Measurements from ENCODE around the gene PHF21A. TPM values are rescaled to one million over a fixed set of nuclear protein-coding genes. Genes with fewer than 3 reads are reported as not detected.
"Not testable (repeated sequence)": the region's sequence is repeated elsewhere in the genome, so short reads cannot be mapped to it uniquely, and the experiment has no call there.

The PHF21A gene
- total RNA-seq, 8 experiments from 2014 or later: 10.5 to 40.2 (median 28.6) TPM

DNA sequence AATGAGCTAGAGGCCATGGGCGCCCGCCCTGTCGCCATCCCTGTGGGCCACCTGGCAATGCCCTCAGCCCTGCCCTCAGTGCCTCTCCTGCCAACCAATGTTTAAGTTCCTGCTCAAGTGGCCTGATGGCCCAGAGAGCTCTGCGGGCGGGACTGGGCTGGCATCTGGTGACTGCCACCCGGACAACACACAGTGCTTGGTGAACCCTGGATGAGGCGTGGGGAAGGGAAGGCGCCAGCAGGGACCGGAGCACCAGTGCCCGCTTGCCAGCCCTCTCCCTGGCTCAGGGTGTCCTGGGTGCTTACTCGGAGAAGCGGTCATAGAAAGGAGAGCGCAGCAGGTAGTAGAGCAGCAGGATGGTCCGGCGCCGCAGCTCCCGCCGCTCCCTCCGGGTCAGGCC is 207.7 kb downstream of the PHF21A start:
- peaks cover 5% of the 10 kb centered on the region in 2 donors for H3K4me1 ChIP-seq (replicated peaks in 1 of 2)
- 80 to 100% (median 100%) methylated on average over 1 to 11 of the region's 19 CpGs; no CpG with 5 or more reads in 5 of the 10 experiments for WGBS, 10 experiments
- in situ Hi-C loops (cut with MboI; ENCODE audit: low pct_unique_long_range_greater_than_20kb in 2 of 9, low sequenced_read_pairs in 9 of 9, unreplicated experiment in 9 of 9): no loop called here
- H3K4me3 ChIP-seq: no peak overlapping the region
- no peak overlapping the region for H3K27ac ChIP-seq
- no peak for ATAC-seq (replicated peaks in 6 of 8)

DNA sequence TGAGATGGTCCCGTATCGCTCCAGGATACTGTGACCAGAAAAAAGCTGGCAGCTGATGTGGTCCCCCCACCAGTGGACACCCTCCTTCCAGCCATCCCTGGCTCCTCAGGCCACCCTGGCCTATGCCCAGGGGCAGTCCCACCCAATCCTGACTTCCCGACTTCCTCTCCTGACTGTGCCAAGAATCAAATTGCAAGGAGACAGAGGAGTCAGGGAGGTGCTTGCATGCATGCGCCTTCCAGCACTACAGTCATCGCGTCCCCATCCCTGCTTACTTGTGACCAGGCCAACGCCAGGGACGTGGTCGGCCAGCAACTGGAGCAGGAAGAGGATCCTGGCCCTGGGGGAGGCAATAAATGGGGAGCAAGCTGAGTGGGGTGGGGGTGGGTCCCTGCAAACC is 210.6 kb downstream of the PHF21A start:
- no peaks in the 10 kb centered on the region for H3K4me1 ChIP-seq (replicated peaks in 1 of 2)
- no peak overlapping the region for H3K27ac ChIP-seq
- no peak overlapping the region for H3K4me3 ChIP-seq
- in situ Hi-C loops (cut with MboI; ENCODE audit: low pct_unique_long_range_greater_than_20kb in 2 of 9, low sequenced_read_pairs in 9 of 9, unreplicated experiment in 9 of 9): no loop called here
- peak in 3 of 8 experiments; percentile 29 to 69 (median 52) for ATAC-seq (replicated peaks in 6 of 8)
- WGBS, 10 experiments: 94 to 100% (median 100%) methylated on average over 1 to 3 of the region's 9 CpGs; no CpG with 5 or more reads in 7 of the 10 experiments

DNA sequence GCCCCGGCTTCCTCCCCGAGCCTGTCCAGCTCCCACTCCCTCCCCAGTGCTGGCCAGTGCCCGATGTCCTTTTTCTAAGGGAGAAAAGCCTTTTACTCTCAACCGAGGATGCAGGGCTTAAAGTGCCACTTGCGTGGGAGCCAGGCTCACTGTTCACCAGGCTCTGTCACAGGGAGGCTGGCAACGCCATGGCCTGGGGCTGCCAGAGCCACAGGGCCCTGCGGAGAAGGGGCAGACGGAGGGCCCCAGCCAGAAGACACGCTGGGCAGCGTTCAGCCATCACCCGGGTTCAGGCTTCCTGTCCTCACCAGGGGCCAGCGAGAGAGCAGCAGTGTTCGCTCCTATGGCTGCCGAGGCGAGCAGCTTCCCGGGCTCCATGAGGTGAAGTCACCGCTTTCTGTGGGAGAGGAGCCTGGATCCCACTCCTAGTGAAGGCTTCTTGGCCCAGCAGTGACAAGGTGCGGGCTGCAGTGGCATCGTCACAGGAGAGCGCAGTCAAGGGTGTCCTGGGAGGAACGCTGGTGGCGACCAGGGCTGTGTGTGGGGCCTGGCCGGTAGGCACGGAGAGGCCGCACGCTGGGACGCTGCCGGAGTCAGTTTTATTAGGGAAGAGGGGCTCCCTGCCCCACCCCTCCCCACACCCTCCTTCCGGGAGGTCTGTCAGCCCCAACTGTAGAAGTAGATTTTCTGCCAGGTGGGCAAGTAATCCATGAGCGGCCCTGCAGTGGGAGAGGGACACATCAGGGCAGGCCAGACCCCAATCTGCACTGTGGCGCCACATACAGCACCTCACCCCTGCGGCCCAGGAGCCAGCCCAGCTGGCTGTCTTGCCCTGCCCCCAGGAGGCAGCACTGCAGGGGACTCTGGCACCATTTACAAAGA is 211.4 kb downstream of the PHF21A start:
- H3K4me1 ChIP-seq (replicated peaks in 1 of 2): no peaks in the 10 kb centered on the region
- H3K4me3 ChIP-seq: no peak overlapping the region
- ATAC-seq (replicated peaks in 6 of 8): peak in 1 of 8 experiments; percentile 1
- 70 to 100% (median 78%) methylated on average over 1 to 10 of the region's 32 CpGs; no CpG with 5 or more reads in 5 of the 10 experiments for WGBS, 10 experiments
- no peak overlapping the region for H3K27ac ChIP-seq
- in situ Hi-C loops (cut with MboI; ENCODE audit: low pct_unique_long_range_greater_than_20kb in 2 of 9, low sequenced_read_pairs in 9 of 9, unreplicated experiment in 9 of 9): no loop called here

DNA sequence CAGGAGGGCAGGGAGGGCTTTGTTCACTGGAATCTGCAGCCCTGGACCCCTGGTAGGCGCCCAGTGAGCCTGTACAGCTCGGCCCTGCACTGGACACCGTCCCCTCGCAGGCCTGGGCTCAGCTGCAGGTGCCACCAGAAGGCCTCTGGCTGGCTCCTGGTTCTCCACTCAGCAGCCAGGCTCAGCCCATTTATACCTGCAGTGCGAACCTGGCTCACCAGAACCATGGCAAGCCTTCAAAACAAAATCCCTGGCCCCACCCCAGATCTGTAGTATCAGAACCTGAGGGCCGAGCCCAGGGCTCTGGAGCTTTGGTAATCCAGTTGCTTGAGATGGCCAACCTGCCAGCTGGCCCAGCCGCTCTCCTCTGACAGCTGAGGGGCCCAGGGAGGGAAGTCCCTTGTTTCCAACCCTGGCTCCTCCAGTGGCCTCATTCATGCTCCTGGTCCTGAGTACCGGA is 213.3 kb downstream of the PHF21A start:
- in situ Hi-C loops (cut with MboI; ENCODE audit: low pct_unique_long_range_greater_than_20kb in 2 of 9, low sequenced_read_pairs in 9 of 9, unreplicated experiment in 9 of 9): no loop called here
- H3K4me1 ChIP-seq (replicated peaks in 1 of 2): no peaks in the 10 kb centered on the region
- H3K4me3 ChIP-seq: no peak overlapping the region
- H3K27ac ChIP-seq: no peak overlapping the region
- ATAC-seq (replicated peaks in 6 of 8): peak in 2 of 8 experiments; percentile 15 to 28
- 60 to 90% methylated on average over 1 to 2 of the region's 8 CpGs; no CpG with 5 or more reads in 8 of the 10 experiments for WGBS, 10 experiments

DNA sequence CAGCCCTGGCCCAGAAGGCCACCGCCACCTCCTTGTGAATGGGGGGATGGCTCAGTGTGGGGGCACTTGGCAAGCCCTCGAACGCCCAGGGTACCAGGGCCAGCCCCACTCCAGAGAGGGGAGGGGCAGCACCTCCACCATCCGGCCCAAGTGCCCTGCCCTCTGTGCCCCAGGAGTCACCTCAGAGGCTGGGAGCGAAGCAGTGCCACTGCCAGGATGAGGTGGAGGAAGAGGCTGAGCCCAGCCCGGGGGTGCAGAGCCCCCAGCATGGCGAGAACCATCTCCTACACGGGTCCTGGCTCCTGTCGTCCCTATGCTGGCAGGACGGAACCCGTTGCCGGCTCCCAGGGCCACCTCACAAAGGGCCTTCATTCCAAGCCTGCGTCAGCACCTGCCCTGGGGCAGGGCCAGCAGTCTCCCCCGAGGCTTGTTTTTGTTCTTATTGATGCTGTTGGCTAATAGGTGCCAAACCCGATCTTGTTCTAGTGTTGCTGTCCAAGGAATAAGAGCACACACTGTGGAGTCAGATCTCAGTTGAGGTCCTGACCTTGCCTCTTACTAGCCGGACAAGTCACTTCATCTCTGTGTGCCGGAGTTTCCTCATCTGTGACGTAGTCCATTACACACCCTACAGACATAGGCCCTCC is 214.2 kb downstream of the PHF21A start, which contains the start of gene FREY1:
Gene FREY1 (minus strand): TSS at position 307 of the 647 bp plus-strand sequence. CDS start 26 bp downstream, at position 281.
- WGBS, 10 experiments: 70 to 100% (median 83%) methylated on average over 1 to 2 of the region's 18 CpGs; no CpG with 5 or more reads in 7 of the 10 experiments
- Histone ChIP-seq H3K4me1 (replicated peaks in 1 of 2) (no peaks in the 10 kb centered on the region), H3K27ac (no peak within 1 kb of the TSS)

DNA sequence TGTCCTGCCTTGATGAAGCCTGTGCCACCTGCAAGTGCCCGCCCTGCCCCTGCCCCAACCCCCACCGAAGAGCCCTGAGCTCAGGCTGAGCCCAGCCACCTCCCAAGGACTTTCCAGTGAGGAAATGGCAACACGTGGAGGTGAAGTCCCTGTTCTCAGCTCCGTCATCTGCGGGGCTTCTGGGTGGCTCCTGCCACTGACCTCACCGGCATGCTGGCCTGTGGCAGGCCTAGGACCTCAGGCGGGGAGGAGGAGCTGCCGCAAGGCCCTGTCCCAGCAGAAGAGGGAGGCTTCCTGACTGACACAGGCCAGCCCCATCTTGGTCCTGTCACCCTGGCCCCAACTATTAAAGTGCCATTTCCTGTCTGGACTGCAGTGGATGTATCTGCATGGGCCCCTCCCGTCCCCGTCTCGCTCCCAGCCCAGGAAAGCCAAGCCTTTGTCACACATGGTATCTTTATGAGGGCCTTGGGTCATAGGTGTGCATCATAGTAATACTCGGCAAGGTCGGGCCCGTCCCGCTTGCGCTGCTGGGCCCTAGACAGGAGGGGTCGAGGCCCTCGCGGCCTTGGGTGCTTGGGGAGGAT is 215.1 kb downstream of the PHF21A start:
- Histone ChIP-seq H3K27ac (no peak overlapping the region), H3K4me1 (replicated peaks in 1 of 2) (peaks cover 5 to 6% of the 10 kb centered on the region in 2 donors), H3K4me3 (no peak overlapping the region)
- WGBS, 10 experiments: 0 to 100% (median 87%) methylated on average over 1 to 11 of the region's 19 CpGs; no CpG with 5 or more reads in 5 of the 10 experiments
- ATAC-seq (replicated peaks in 6 of 8): peak in 3 of 8 experiments; percentile 12 to 29 (median 17)
- in situ Hi-C loops (cut with MboI; ENCODE audit: low pct_unique_long_range_greater_than_20kb in 2 of 9, low sequenced_read_pairs in 9 of 9, unreplicated experiment in 9 of 9): no loop called here

More for the DNA sequence above, 214.2 kb downstream of the PHF21A start, which contains the start of gene FREY1:
- peak in 3 of 8 experiments; percentile 3 to 9 (median 4) for ATAC-seq (replicated peaks in 6 of 8)
- in situ Hi-C loops (cut with MboI; ENCODE audit: low pct_unique_long_range_greater_than_20kb in 2 of 9, low sequenced_read_pairs in 9 of 9, unreplicated experiment in 9 of 9): no loop called here
- H3K4me3 ChIP-seq: no peak within 1 kb of the TSS

DNA sequence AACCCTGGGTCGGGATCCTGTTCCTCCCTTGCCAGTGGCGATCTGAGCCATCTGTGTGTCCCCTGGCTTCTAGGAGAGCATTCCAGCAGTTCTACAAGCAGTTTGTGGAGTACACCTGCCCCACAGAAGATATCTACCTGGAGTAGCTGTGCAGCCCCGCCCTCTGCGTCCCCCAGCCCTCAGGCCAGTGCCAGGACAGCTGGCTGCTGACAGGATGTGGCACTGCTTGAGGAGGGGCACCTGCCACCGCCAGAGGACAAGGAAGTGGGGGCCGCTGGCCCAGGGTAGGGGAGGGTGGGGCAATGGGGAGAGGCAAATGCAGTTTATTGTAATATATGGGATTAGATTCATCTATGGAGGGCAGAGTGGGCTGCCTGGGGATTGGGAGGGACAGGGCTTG is 215.7 kb downstream of the PHF21A start:
- WGBS, 10 experiments: 100% methylated on average over 1 of the region's 6 CpGs; no CpG with 5 or more reads in 8 of the 10 experiments
- peak in 1 of 8 experiments; percentile 8 for ATAC-seq (replicated peaks in 6 of 8)
- peaks cover 7 to 10% of the 10 kb centered on the region in 2 donors for H3K4me1 ChIP-seq (replicated peaks in 1 of 2)
- H3K27ac ChIP-seq; in situ Hi-C loops (cut with MboI; ENCODE audit: low pct_unique_long_range_greater_than_20kb in 2 of 9, low sequenced_read_pairs in 9 of 9, unreplicated experiment in 9 of 9); H3K4me3 ChIP-seq: not testable (repeated sequence)

DNA sequence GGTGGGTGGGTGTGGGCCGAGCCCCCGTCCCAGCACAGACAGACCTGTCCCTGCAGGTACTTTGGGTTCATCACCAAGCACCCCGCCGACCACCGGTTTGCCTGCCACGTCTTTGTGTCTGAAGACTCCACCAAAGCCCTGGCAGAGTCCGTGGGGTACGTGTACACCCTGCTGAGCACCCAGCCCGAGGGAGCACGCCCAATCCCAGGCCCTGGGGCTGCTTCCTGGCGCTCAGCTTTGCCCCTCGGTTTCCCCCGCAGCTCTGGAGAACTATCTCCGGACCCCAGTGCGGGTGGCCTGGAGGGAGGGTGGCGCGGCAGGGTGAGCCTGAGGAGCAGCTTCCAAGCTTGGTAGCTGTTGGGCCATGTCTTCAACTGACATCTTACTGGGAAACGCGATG is 216.2 kb downstream of the PHF21A start:
- ATAC-seq (replicated peaks in 6 of 8): no peak
- 58 to 90% (median 80%) methylated on average over 1 to 4 of the region's 19 CpGs; no CpG with 5 or more reads in 7 of the 10 experiments for WGBS, 10 experiments
- Histone ChIP-seq H3K4me1 (replicated peaks in 1 of 2) (peaks cover 7 to 10% of the 10 kb centered on the region in 2 donors), H3K4me3 (no peak overlapping the region), H3K27ac (no peak overlapping the region)
- in situ Hi-C loops (cut with MboI; ENCODE audit: low pct_unique_long_range_greater_than_20kb in 2 of 9, low sequenced_read_pairs in 9 of 9, unreplicated experiment in 9 of 9): no loop called here

DNA sequence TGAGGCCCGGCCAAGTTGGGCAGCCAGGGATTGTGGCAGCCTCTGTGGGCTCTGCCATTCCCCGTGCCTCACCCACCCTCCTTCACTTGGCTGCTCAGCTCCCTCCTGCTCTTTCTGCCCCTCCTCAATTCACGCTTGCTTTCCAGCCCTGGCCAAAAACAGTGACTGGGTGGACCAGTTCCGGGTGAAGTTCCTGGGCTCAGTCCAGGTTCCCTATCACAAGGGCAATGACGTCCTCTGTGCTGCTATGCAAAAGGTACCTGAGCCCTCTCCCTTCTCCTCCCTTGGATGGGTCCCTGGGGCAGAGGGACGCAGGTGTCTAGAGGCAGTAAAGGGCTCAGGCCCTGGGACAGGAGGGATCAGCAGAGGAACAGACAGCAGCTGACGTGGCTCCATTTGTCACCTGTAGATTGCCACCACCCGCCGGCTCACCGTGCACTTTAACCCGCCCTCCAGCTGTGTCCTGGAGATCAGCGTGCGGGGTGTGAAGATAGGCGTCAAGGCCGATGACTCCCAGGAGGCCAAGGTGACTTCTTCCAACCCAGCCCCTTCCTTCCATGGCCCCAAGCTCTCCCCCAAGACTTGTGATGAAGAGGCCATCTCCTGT is 216.8 kb downstream of the PHF21A start:
- in situ Hi-C loops (cut with MboI; ENCODE audit: low pct_unique_long_range_greater_than_20kb in 2 of 9, low sequenced_read_pairs in 9 of 9, unreplicated experiment in 9 of 9): no loop called here
- WGBS, 10 experiments: 33 to 93% (median 83%) methylated on average over 1 to 6 of the region's 15 CpGs; no CpG with 5 or more reads in 3 of the 10 experiments
- Histone ChIP-seq H3K4me1 (replicated peaks in 1 of 2) (peaks cover 7 to 10% of the 10 kb centered on the region in 2 donors), H3K4me3 (no peak overlapping the region), H3K27ac (no peak overlapping the region)
- no peak for ATAC-seq (replicated peaks in 6 of 8)

DNA sequence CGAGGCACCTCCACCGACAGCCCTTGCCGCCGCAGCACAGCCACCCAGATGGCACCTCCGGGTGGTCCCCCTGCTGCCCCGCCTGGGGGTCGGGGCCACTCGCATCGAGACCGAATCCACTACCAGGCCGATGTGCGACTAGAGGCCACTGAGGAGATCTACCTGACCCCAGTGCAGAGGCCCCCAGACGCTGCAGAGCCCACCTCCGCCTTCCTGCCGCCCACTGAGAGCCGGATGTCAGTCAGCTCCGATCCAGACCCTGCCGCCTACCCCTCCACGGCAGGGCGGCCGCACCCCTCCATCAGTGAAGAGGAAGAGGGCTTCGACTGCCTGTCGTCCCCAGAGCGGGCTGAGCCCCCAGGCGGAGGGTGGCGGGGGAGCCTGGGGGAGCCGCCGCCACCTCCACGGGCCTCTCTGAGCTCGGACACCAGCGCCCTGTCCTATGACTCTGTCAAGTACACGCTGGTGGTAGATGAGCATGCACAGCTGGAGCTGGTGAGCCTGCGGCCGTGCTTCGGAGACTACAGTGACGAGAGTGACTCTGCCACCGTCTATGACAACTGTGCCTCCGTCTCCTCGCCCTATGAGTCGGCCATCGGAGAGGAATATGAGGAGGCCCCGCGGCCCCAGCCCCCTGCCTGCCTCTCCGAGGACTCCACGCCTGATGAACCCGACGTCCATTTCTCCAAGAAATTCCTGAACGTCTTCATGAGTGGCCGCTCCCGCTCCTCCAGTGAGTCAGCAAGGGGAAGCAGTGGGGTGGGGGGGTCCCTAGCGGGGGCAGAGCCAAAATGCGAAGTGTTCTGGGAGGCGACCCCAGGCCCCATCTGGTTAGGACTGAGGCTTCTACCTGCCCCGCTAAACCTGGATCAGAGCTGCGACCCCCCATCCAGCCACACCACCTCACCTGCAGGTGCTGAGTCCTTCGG is 218.5 kb downstream of the PHF21A start:
- ATAC-seq (replicated peaks in 6 of 8): no peak
- Histone ChIP-seq H3K27ac (no peak overlapping the region), H3K4me3 (no peak overlapping the region), H3K4me1 (replicated peaks in 1 of 2) (peaks cover 18 to 21% of the 10 kb centered on the region in 2 donors)
- 94 to 100% methylated on average over 1 to 6 of the region's 56 CpGs; no CpG with 5 or more reads in 8 of the 10 experiments for WGBS, 10 experiments
- in situ Hi-C loops (cut with MboI; ENCODE audit: low pct_unique_long_range_greater_than_20kb in 2 of 9, low sequenced_read_pairs in 9 of 9, unreplicated experiment in 9 of 9): no loop called here

DNA sequence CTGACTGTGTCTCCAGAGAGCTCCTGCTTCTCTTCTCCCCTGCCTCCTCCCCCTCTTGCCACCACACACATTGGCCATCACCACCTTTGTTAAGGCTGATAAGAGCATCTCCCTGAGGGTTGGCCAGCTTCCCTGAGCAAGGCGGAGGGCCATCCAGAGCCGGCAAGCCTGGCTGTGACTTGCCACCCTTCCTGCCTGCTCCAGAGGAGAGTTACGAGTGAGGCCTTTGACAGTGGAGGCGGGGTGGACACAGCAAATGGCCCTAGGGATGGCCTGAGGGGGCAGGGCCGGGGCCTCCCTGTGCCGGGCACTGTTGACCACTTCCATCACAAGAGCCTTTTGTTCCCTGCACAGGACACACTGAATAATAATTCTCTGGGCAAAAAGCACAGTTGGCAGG is 219.6 kb downstream of the PHF21A start:
- no peak for ATAC-seq (replicated peaks in 6 of 8)
- WGBS, 10 experiments: 33 to 79% (median 62%) methylated on average over 1 to 4 of the region's 6 CpGs; no CpG with 5 or more reads in 6 of the 10 experiments
- H3K4me1 ChIP-seq (replicated peaks in 1 of 2): peaks cover 18 to 29% of the 10 kb centered on the region in 2 donors
- H3K27ac ChIP-seq: no peak overlapping the region
- H3K4me3 ChIP-seq: peak overlapping the region in 3 of 5 donors; percentile 38 to 72 (median 51)
- in situ Hi-C loops (cut with MboI; ENCODE audit: low pct_unique_long_range_greater_than_20kb in 2 of 9, low sequenced_read_pairs in 9 of 9, unreplicated experiment in 9 of 9): no loop called here

Data from motor neuron (in vitro differentiated cells).